H9 (cell line): ENCODE results near the gene LETM1. TPM values are rescaled to one million over a fixed set of nuclear protein-coding genes. Genes with fewer than 3 reads are reported as not detected.

ENCODE experiments used
- DNase-seq: peaks from one replicate; pipeline ENCODE4 v3.0.0-alpha.2; 2017
- H2AFZ ChIP-seq: one replicate; pipeline ENCODE4 v1.6.1; 2013; ENCODE audit warnings: mild to moderate bottlenecking, low read length, control low read depth, moderate library complexity
- H2AK5ac ChIP-seq: 2 replicates; pipeline ENCODE4 v1.6.1; 2013; ENCODE audit warnings: low read length, control low read depth, mixed read lengths; ENCODE audit not compliant: insufficient read length
- H2BK120ac ChIP-seq: one replicate; pipeline ENCODE4 v1.6.1; 2013; ENCODE audit warnings: low read depth, mild to moderate bottlenecking, low read length, control low read depth, inconsistent platforms; ENCODE audit not compliant: poor library complexity, severe bottlenecking
- H2BK12ac ChIP-seq: 2 replicates; pipeline ENCODE4 v1.6.1; 2013; ENCODE audit warnings: low read length, control low read depth, mixed read lengths, low read depth; ENCODE audit not compliant: insufficient read length
- H2BK15ac ChIP-seq: 2 replicates; pipeline ENCODE4 v1.6.1; 2013; ENCODE audit warnings: low read depth, low read length, control low read depth
- H2BK20ac ChIP-seq: one replicate; pipeline ENCODE4 v1.6.1; 2013; ENCODE audit warnings: low read depth, mild to moderate bottlenecking, low read length, control low read depth, inconsistent platforms; ENCODE audit not compliant: poor library complexity, severe bottlenecking
- H2BK5ac ChIP-seq: 2 replicates; pipeline ENCODE4 v1.6.1; 2013; ENCODE audit warnings: low read length, control low read depth, mixed read lengths; ENCODE audit not compliant: insufficient read length
- H3K14ac ChIP-seq: 2 replicates; pipeline ENCODE4 v1.6.1; 2013; ENCODE audit warnings: low read length, control low read depth; ENCODE audit not compliant: insufficient read depth
- H3K18ac ChIP-seq: 2 replicates; pipeline ENCODE4 v1.6.1; 2013; ENCODE audit warnings: low read depth, mild to moderate bottlenecking, mixed read lengths, low read length, control low read depth; ENCODE audit not compliant: insufficient read length
- H3K23ac ChIP-seq: 2 replicates; pipeline ENCODE4 v1.6.1; 2013; ENCODE audit warnings: low read length, control low read depth, mixed read lengths, low read depth; ENCODE audit not compliant: insufficient read length
- H3K23me2 ChIP-seq: 2 replicates; pipeline ENCODE4 v1.6.1; 2013; ENCODE audit warnings: low read depth, mild to moderate bottlenecking, mixed read lengths, low read length, control low read depth; ENCODE audit not compliant: insufficient read length, poor library complexity, severe bottlenecking
- H3K27ac ChIP-seq: 2 replicates; pipeline ENCODE4 v1.5.1; 2013; ENCODE audit warnings: low read length, control low read depth, mixed read lengths, low read depth; ENCODE audit not compliant: insufficient read length
- H3K27me3 ChIP-seq: 2 replicates; pipeline ENCODE4 v1.6.1; 2013; ENCODE audit warnings: low read length, control low read depth, inconsistent platforms; ENCODE audit not compliant: insufficient read depth
- H3K4ac ChIP-seq: 2 replicates; pipeline ENCODE4 v1.6.1; 2013; ENCODE audit warnings: low read depth, mild to moderate bottlenecking, control low read depth, inconsistent platforms, low read length, moderate library complexity
- H3K4me1 ChIP-seq: 2 replicates; pipeline ENCODE4 v1.6.1; 2013; ENCODE audit warnings: low read length, control low read depth, inconsistent platforms; ENCODE audit not compliant: insufficient read depth
- H3K4me2 ChIP-seq: 2 replicates; pipeline ENCODE4 v1.6.1; 2013; ENCODE audit warnings: low read length, control low read depth, mixed read lengths; ENCODE audit not compliant: insufficient read length, insufficient read depth
- H3K56ac ChIP-seq: 2 replicates; pipeline ENCODE4 v1.6.1; 2013; ENCODE audit warnings: low read depth, mild to moderate bottlenecking, mixed read lengths, low read length, control low read depth; ENCODE audit not compliant: insufficient read length
- H3K79me1 ChIP-seq: 2 replicates; pipeline ENCODE4 v1.6.1; 2013; ENCODE audit warnings: low read depth, mild to moderate bottlenecking, moderate library complexity, low read length, control low read depth, inconsistent platforms; ENCODE audit not compliant: insufficient read depth, poor library complexity, severe bottlenecking
- H3K79me2 ChIP-seq: 2 replicates; pipeline ENCODE4 v1.6.1; 2013; ENCODE audit warnings: low read length, control low read depth, inconsistent platforms; ENCODE audit not compliant: insufficient read depth
- H3K9ac ChIP-seq: 2 replicates; pipeline ENCODE4 v1.6.1; 2013; ENCODE audit warnings: low read length, control low read depth, mixed read lengths; ENCODE audit not compliant: insufficient read length; ENCODE audit errors: extremely low read depth
- H3K9me3 ChIP-seq: one replicate; pipeline ENCODE4 v1.6.1; 2013; ENCODE audit warnings: low read depth, low read length, inconsistent platforms; ENCODE audit not compliant: control insufficient read depth
- H3T11ph ChIP-seq: one replicate; pipeline ENCODE4 v1.6.1; 2013; ENCODE audit warnings: mild to moderate bottlenecking, low read length, control low read depth, inconsistent platforms
- H4K20me1 ChIP-seq: one replicate; pipeline ENCODE4 v1.6.1; 2013; ENCODE audit not compliant: control insufficient read depth, insufficient read length, insufficient read depth
- H4K5ac ChIP-seq: 2 replicates; pipeline ENCODE4 v1.6.1; 2013; ENCODE audit warnings: low read depth, mild to moderate bottlenecking, mixed read lengths, low read length, control low read depth; ENCODE audit not compliant: insufficient read length
- H4K8ac ChIP-seq: replicated peaks from 2 replicates; pipeline ENCODE4 v1.6.1; 2013; ENCODE audit warnings: low read length, control low read depth, mixed read lengths, low read depth; ENCODE audit not compliant: insufficient read length
- H4K91ac ChIP-seq: 2 replicates; pipeline ENCODE4 v1.6.1; 2013; ENCODE audit warnings: low read depth, mild to moderate bottlenecking, moderate library complexity, mixed read lengths, low read length, control low read depth; ENCODE audit not compliant: insufficient read length
- H3K27ac Mint-ChIP-seq, 3 experiments: 2 replicates in 2 of 3; 3 replicates in 1 of 3; pipeline ENCODE4 v1.8.0; 2020 to 2021; ENCODE audit warnings: mixed read lengths in 3 of 3, mild to moderate bottlenecking in 1 of 3, moderate library complexity in 1 of 3
- H3K27me3 Mint-ChIP-seq: 2 replicates; pipeline ENCODE4 v1.8.0; 2021; ENCODE audit warnings: low read depth, mild to moderate bottlenecking, moderate library complexity, mixed read lengths
- H3K36me3 Mint-ChIP-seq, 3 experiments: 2 replicates in 2 of 3; 3 replicates in 1 of 3; pipeline ENCODE4 v1.8.0; 2020 to 2021; ENCODE audit warnings: low read depth in 3 of 3, mixed read lengths in 3 of 3; ENCODE audit not compliant: insufficient read depth in 1 of 3
- H3K4me1 Mint-ChIP-seq, 2 experiments: 2 replicates each; pipeline ENCODE4 v1.8.0; 2020; ENCODE audit warnings: mixed read lengths in 2 of 2
- H3K4me3 Mint-ChIP-seq, 2 experiments: 2 replicates in 1 of 2; 3 replicates in 1 of 2; pipeline ENCODE4 v1.8.0; 2020 to 2021; ENCODE audit warnings: mild to moderate bottlenecking in 2 of 2, mixed read lengths in 2 of 2, moderate library complexity in 1 of 2
- H3K9me3 Mint-ChIP-seq, 2 experiments: 2 replicates in 1 of 2; 3 replicates in 1 of 2; pipeline ENCODE4 v1.8.0; 2020; ENCODE audit warnings: mild to moderate bottlenecking in 2 of 2, mixed read lengths in 2 of 2, moderate library complexity in 1 of 2
- WGBS: extraction: QIAGEN DNeasy Blood & Tissue Kit; methylation state at CpG from one replicate; pipeline ENCODE4 v1.1.7; 2013; ENCODE audit warnings: missing lambda C conversion rate, low lambda C conversion rate, mixed read lengths; ENCODE audit not compliant: insufficient read length; ENCODE audit errors: extremely low coverage; 5-methylcytosine and 5-hydroxymethylcytosine counted together
- total RNA-seq: library from RNA; stranded (reverse); gene quantifications from 2 replicates; pipeline ENCODE4 v1.2.1, GENCODE V29; 2021
- TF ChIP-seq, protein P1 (sequence below): fragments of 200-600 bp; sonication (generic); conservative IDR thresholded peaks from 3 replicates; pipeline ENCODE4 v1.8.0; 2021; ENCODE audit warnings: antibody characterized with exemption, mild to moderate bottlenecking

Gene LETM1
- total RNA-seq, 1 experiment from 2014 or later, result 43.4 TPM

GRCh38 chr4:1813915-1814314, 42.0 kb downstream of the LETM1 start:
- Histone ChIP-seq H3K27me3 (no peaks in the 10 kb centered on the region), H3T11ph (no peak overlapping the region), H4K20me1 (no peaks in the 10 kb centered on the region), H2BK20ac (no peak overlapping the region), H3K56ac (no peak overlapping the region), H2AFZ (no peak overlapping the region), H3K79me1 (no peaks in the 10 kb centered on the region), H3K9ac (no peak overlapping the region), H3K14ac (no peak overlapping the region), H4K5ac (no peak overlapping the region), H3K23ac (no peak overlapping the region), H3K27ac (no peak overlapping the region), H3K23me2 (no peaks in the 10 kb centered on the region), H3K4me1 (no peaks in the 10 kb centered on the region), H3K79me2 (no peaks in the 10 kb centered on the region), H3K4ac (no peak overlapping the region), H2BK5ac (no peak overlapping the region), H4K91ac (no peak overlapping the region), H3K4me2 (no peak overlapping the region), H2BK15ac (no peak overlapping the region), H3K18ac (no peak overlapping the region), H2BK120ac (no peak overlapping the region), H2AK5ac (no peak overlapping the region), H3K9me3 (no peaks in the 10 kb centered on the region), H2BK12ac (no peak overlapping the region), H4K8ac (no peak overlapping the region)
- no CpG with 5 or more reads among the region's 9 CpGs for WGBS
- Mint-ChIP-seq H3K4me3 (no peak overlapping the region), H3K27me3 (no peaks in the 10 kb centered on the region), H3K9me3 (no peaks in the 10 kb centered on the region), H3K36me3 (peaks cover 13 to 44% (median 36%) of the 10 kb centered on the region in 3 experiments; a peak in 6 of 7 replicates), H3K4me1 (0 out of 4 replicates have a peak, but pooled peaks cover 0 to 3% of the 10 kb centered on the region in 2 experiments), H3K27ac (no peak overlapping the region)
- DNase-seq, result no peak
- TF ChIP-seq, protein P1, sequence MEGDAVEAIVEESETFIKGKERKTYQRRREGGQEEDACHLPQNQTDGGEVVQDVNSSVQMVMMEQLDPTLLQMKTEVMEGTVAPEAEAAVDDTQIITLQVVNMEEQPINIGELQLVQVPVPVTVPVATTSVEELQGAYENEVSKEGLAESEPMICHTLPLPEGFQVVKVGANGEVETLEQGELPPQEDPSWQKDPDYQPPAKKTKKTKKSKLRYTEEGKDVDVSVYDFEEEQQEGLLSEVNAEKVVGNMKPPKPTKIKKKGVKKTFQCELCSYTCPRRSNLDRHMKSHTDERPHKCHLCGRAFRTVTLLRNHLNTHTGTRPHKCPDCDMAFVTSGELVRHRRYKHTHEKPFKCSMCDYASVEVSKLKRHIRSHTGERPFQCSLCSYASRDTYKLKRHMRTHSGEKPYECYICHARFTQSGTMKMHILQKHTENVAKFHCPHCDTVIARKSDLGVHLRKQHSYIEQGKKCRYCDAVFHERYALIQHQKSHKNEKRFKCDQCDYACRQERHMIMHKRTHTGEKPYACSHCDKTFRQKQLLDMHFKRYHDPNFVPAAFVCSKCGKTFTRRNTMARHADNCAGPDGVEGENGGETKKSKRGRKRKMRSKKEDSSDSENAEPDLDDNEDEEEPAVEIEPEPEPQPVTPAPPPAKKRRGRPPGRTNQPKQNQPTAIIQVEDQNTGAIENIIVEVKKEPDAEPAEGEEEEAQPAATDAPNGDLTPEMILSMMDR, result peak; percentile 22; the same call in 1 of the 3 replicates
